HL-60 (cell line): ENCODE results near the gene TMBIM4.
"Not testable (repeated sequence)": the region's sequence is repeated elsewhere in the genome, so short reads cannot be mapped to it uniquely, and the experiment has no call there.

Experiments used
- GABPA ChIP-seq: IDR thresholded peaks from 2 replicates; pipeline ENCODE4 v1.6.1; 2012; ENCODE audit warnings: low read depth
- POLR2AphosphoS5 ChIP-seq: IDR thresholded peaks from 2 replicates; pipeline ENCODE4 v1.6.1; 2012; ENCODE audit warnings: low read depth
- TF ChIP-seq, protein P1 (sequence below): IDR thresholded peaks from one replicate; pipeline ENCODE4 v1.5.1; 2011; ENCODE audit warnings: low read length, control low read depth, inconsistent platforms; ENCODE audit not compliant: insufficient read depth
- TF ChIP-seq, protein P2 (sequence below): IDR thresholded peaks from 2 replicates; pipeline ENCODE4 v1.6.1; 2012; ENCODE audit warnings: low read depth; ENCODE audit not compliant: insufficient replicate concordance

DNA sequence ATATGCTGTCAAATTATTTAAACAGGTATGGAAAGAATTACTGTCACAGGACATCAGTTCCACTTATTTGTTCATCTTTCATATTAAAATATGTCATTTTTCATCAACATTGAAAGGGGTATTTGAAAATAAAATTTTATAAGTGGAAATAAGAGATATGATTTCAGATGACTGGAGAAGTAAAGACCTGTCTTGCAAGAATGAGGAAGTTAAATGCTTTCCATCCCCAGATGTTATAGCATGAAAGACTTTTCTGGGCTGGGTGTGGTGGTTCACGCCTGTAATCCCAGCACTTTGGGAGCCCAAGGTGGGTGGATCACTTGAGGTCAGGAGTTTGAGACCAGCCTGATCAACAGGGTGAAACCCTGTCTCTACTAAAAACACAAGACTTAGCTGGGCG is 41.8 kb upstream of the TMBIM4 start:
- TF ChIP-seq, protein P1, sequence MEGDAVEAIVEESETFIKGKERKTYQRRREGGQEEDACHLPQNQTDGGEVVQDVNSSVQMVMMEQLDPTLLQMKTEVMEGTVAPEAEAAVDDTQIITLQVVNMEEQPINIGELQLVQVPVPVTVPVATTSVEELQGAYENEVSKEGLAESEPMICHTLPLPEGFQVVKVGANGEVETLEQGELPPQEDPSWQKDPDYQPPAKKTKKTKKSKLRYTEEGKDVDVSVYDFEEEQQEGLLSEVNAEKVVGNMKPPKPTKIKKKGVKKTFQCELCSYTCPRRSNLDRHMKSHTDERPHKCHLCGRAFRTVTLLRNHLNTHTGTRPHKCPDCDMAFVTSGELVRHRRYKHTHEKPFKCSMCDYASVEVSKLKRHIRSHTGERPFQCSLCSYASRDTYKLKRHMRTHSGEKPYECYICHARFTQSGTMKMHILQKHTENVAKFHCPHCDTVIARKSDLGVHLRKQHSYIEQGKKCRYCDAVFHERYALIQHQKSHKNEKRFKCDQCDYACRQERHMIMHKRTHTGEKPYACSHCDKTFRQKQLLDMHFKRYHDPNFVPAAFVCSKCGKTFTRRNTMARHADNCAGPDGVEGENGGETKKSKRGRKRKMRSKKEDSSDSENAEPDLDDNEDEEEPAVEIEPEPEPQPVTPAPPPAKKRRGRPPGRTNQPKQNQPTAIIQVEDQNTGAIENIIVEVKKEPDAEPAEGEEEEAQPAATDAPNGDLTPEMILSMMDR = not testable (repeated sequence)
- TF ChIP-seq, protein P2, sequence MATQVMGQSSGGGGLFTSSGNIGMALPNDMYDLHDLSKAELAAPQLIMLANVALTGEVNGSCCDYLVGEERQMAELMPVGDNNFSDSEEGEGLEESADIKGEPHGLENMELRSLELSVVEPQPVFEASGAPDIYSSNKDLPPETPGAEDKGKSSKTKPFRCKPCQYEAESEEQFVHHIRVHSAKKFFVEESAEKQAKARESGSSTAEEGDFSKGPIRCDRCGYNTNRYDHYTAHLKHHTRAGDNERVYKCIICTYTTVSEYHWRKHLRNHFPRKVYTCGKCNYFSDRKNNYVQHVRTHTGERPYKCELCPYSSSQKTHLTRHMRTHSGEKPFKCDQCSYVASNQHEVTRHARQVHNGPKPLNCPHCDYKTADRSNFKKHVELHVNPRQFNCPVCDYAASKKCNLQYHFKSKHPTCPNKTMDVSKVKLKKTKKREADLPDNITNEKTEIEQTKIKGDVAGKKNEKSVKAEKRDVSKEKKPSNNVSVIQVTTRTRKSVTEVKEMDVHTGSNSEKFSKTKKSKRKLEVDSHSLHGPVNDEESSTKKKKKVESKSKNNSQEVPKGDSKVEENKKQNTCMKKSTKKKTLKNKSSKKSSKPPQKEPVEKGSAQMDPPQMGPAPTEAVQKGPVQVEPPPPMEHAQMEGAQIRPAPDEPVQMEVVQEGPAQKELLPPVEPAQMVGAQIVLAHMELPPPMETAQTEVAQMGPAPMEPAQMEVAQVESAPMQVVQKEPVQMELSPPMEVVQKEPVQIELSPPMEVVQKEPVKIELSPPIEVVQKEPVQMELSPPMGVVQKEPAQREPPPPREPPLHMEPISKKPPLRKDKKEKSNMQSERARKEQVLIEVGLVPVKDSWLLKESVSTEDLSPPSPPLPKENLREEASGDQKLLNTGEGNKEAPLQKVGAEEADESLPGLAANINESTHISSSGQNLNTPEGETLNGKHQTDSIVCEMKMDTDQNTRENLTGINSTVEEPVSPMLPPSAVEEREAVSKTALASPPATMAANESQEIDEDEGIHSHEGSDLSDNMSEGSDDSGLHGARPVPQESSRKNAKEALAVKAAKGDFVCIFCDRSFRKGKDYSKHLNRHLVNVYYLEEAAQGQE = not testable (repeated sequence)
- TF ChIP-seq POLR2AphosphoS5, GABPA: not testable (repeated sequence)
